22Rv1 (cell line): ENCODE measurements around the gene NPDC1.

Experiments
- ZFX ChIP-seq: fragments of 450-650 bp; IDR thresholded peaks from 2 replicates; pipeline ENCODE4 v1.6.1; 2017; ENCODE audit warnings: antibody characterized with exemption, borderline replicate concordance
- TF ChIP-seq, protein P1 (sequence below): fragments of 450-650 bp; IDR thresholded peaks from 2 replicates; pipeline ENCODE4 v1.5.1; 2017; ENCODE audit warnings: mild to moderate bottlenecking

DNA sequence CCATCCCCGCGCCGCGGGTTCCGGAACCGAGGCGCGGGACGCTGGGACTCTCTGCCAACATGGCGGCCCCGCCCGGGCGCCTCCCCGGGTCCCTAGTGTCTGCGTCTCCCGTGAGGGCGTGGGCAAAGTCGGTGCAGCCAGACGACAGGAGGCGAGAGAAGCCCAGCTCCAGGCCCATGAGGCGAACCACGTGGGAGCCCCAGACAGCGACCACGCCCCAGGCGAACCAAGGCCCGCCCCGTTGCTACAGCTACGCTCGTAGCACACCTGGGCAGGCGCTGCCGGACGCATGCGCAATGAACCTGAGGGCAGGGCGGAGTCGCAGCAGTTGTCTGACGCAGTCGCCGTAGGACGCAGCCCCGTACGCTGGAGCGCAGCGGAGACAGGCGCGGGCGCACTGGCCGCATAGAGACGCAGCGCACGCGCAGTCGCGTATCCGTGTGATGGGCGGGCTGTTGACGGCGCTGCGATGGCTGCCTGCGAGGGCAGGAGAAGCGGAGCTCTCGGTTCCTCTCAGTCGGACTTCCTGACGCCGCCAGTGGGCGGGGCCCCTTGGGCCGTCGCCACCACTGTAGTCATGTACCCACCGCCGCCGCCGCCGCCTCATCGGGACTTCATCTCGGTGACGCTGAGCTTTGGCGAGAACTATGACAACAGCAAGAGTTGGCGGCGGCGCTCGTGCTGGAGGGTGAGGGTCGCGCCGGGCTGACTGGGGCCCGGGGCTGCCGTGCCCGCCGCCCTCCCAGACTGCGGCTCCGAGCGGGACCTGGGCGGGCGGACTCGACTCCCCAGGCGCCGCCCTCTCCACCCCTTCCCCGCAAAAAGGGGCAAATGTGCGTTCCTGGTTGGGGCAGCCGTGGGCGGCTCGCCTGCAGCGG, 40.8 kb upstream of the NPDC1 start, which contains the start of gene MAN1B1:
- TF ChIP-seq, protein P1, sequence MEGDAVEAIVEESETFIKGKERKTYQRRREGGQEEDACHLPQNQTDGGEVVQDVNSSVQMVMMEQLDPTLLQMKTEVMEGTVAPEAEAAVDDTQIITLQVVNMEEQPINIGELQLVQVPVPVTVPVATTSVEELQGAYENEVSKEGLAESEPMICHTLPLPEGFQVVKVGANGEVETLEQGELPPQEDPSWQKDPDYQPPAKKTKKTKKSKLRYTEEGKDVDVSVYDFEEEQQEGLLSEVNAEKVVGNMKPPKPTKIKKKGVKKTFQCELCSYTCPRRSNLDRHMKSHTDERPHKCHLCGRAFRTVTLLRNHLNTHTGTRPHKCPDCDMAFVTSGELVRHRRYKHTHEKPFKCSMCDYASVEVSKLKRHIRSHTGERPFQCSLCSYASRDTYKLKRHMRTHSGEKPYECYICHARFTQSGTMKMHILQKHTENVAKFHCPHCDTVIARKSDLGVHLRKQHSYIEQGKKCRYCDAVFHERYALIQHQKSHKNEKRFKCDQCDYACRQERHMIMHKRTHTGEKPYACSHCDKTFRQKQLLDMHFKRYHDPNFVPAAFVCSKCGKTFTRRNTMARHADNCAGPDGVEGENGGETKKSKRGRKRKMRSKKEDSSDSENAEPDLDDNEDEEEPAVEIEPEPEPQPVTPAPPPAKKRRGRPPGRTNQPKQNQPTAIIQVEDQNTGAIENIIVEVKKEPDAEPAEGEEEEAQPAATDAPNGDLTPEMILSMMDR: peak; percentile 15; the same call in 1 of the 2 replicates
- TF ChIP-seq ZFX: no peak
